HEK293 (cell line): ENCODE results near the gene SPATA7.

Experiments used
- CTCF ChIA-PET: fragments of 350-600 bp; formaldehyde crosslinking; extraction: SDS; loops from one replicate; lab custom pipeline; 2021; ENCODE audit warnings: antibody characterized with exemption; lab: Yijun Ruan, JAX
- POLR2A ChIA-PET: fragments of 300-600 bp; formaldehyde crosslinking; extraction: SDS; loops from one replicate; lab custom pipeline; 2020; ENCODE audit warnings: antibody characterized with exemption, inconsistent platforms; lab: Yijun Ruan, JAX
- H3K27ac ChIP-seq: fragments of 200-500 bp; sonication (Bioruptor generic); 2 replicates; pipeline ENCODE4 v1.5.1; 2014; ENCODE audit warnings: low read depth, low read length, control low read depth, inconsistent platforms; ENCODE audit errors: extremely low read depth
- H3K36me3 ChIP-seq, 2 experiments: fragments of 200-500 bp in 1 of 2; sonication (Bioruptor generic) in 1 of 2; 1 replicate in 1 of 2; 2 replicates in 1 of 2; pipeline ENCODE4 v1.5.1; 2014 to 2017; ENCODE audit warnings: inconsistent platforms in 2 of 2, low read length in 2 of 2; ENCODE audit not compliant: control insufficient read depth in 2 of 2, insufficient read depth in 1 of 2
- H3K4me1 ChIP-seq: fragments of 200-500 bp; sonication (Bioruptor generic); 2 replicates; pipeline ENCODE4 v1.5.1; 2014; ENCODE audit warnings: mild to moderate bottlenecking, low read length, inconsistent platforms; ENCODE audit not compliant: control insufficient read depth, insufficient read depth
- H3K4me3 ChIP-seq: 2 replicates; pipeline ENCODE4 v1.5.1; 2011; ENCODE audit warnings: low read depth, mild to moderate bottlenecking, control low read depth, low read length, moderate library complexity
- H3K9me3 ChIP-seq: fragments of 200-500 bp; sonication (Bioruptor generic); 2 replicates; pipeline ENCODE4 v1.5.1; 2014; ENCODE audit warnings: low read depth, low read length, inconsistent platforms; ENCODE audit not compliant: control insufficient read depth, insufficient read depth
- BCL11B ChIP-seq: fragments of 450-650 bp; formaldehyde crosslinking; IDR thresholded peaks from 2 replicates; pipeline ENCODE4 v1.5.1; 2016; ENCODE audit warnings: low read depth, missing biosample characterization, missing genetic modification characterization
- HOXC10 ChIP-seq: sonication (generic); formaldehyde crosslinking; IDR thresholded peaks from 2 replicates; pipeline ENCODE4 v1.8.1; 2023; ENCODE audit warnings: mild to moderate bottlenecking, missing genetic modification reagents
- TRIM28 ChIP-seq: IDR thresholded peaks from 2 replicates; pipeline ENCODE4 v1.6.1; 2011; ENCODE audit warnings: low read length, control low read depth, borderline replicate concordance
- ZNF114 ChIP-seq: fragments of 450-650 bp; formaldehyde crosslinking; IDR thresholded peaks from 2 replicates; pipeline ENCODE4 v1.5.0; 2017; ENCODE audit warnings: missing biosample characterization, missing genetic modification characterization
- ZNF132 ChIP-seq: fragments of 450-650 bp; formaldehyde crosslinking; IDR thresholded peaks from 2 replicates; pipeline ENCODE4 v1.5.1; 2017; ENCODE audit warnings: missing biosample characterization, missing genetic modification characterization, borderline replicate concordance
- ZNF133 ChIP-seq: fragments of 450-650 bp; formaldehyde crosslinking; IDR thresholded peaks from 2 replicates; pipeline ENCODE4 v1.5.1; 2016; ENCODE audit warnings: missing biosample characterization, missing genetic modification characterization
- ZNF174 ChIP-seq: fragments of 450-650 bp; formaldehyde crosslinking; IDR thresholded peaks from 2 replicates; pipeline ENCODE4 v1.5.0; 2017; ENCODE audit warnings: missing biosample characterization, mild to moderate bottlenecking, missing genetic modification characterization
- ZNF202 ChIP-seq: fragments of 450-650 bp; formaldehyde crosslinking; IDR thresholded peaks from 2 replicates; pipeline ENCODE4 v1.5.1; 2016; ENCODE audit warnings: missing biosample characterization, missing genetic modification characterization, borderline replicate concordance
- ZNF214 ChIP-seq: fragments of 450-650 bp; formaldehyde crosslinking; IDR thresholded peaks from 2 replicates; pipeline ENCODE4 v1.5.1; 2017; ENCODE audit warnings: missing biosample characterization, mild to moderate bottlenecking, missing genetic modification characterization, borderline replicate concordance
- ZNF239 ChIP-seq: fragments of 450-650 bp; formaldehyde crosslinking; IDR thresholded peaks from 2 replicates; pipeline ENCODE4 v1.5.1; 2016; ENCODE audit warnings: missing biosample characterization, missing genetic modification characterization
- ZNF24 ChIP-seq: fragments of 450-650 bp; formaldehyde crosslinking; IDR thresholded peaks from 2 replicates; pipeline ENCODE4 v1.5.1; 2016; ENCODE audit warnings: missing biosample characterization, missing genetic modification characterization
- ZNF248 ChIP-seq: fragments of 450-650 bp; formaldehyde crosslinking; IDR thresholded peaks from 2 replicates; pipeline ENCODE4 v1.5.1; 2017; ENCODE audit warnings: missing biosample characterization, missing genetic modification characterization
- ZNF391 ChIP-seq: fragments of 450-650 bp; formaldehyde crosslinking; IDR thresholded peaks from 2 replicates; pipeline ENCODE4 v1.5.1; 2016; ENCODE audit warnings: low read depth, missing biosample characterization, missing genetic modification characterization, borderline replicate concordance
- ZNF423 ChIP-seq: fragments of 450-650 bp; formaldehyde crosslinking; IDR thresholded peaks from 2 replicates; pipeline ENCODE4 v1.5.1; 2016; ENCODE audit warnings: missing biosample characterization, missing genetic modification characterization
- ZNF555 ChIP-seq: fragments of 450-650 bp; formaldehyde crosslinking; conservative IDR thresholded peaks from 2 replicates; pipeline ENCODE4 v1.5.1; 2017; ENCODE audit warnings: missing biosample characterization, mild to moderate bottlenecking, missing genetic modification characterization, inconsistent platforms
- ZNF658 ChIP-seq: fragments of 450-650 bp; formaldehyde crosslinking; IDR thresholded peaks from 2 replicates; pipeline ENCODE4; 2016; ENCODE audit warnings: missing biosample characterization, missing genetic modification characterization
- ZNF830 ChIP-seq: fragments of 450-650 bp; IDR thresholded peaks from 2 replicates; pipeline ENCODE4 v1.5.0; 2018; ENCODE audit warnings: missing biosample characterization, missing genetic modification characterization, low read depth, mild to moderate bottlenecking, moderate library complexity
- TF ChIP-seq, protein P1 (sequence below): fragments of 450-650 bp; formaldehyde crosslinking; IDR thresholded peaks from 2 replicates; pipeline ENCODE4 v1.5.1; 2016; ENCODE audit warnings: missing biosample characterization, missing genetic modification characterization
- TF ChIP-seq, protein P2 (sequence below): fragments of 450-650 bp; formaldehyde crosslinking; IDR thresholded peaks from 2 replicates; pipeline ENCODE4 v1.5.1; 2017; ENCODE audit warnings: missing biosample characterization, mild to moderate bottlenecking, missing genetic modification characterization, moderate library complexity
- TF ChIP-seq, protein P3 (sequence below): fragments of 450-650 bp; formaldehyde crosslinking; IDR thresholded peaks from 2 replicates; pipeline ENCODE4 v1.5.1; 2016; ENCODE audit warnings: missing biosample characterization, missing genetic modification characterization, low read depth
- TF ChIP-seq, protein P4 (sequence below): fragments of 450-650 bp; formaldehyde crosslinking; IDR thresholded peaks from 2 replicates; pipeline ENCODE4 v1.5.1; 2017; ENCODE audit warnings: missing biosample characterization, missing genetic modification characterization
- TF ChIP-seq, protein P5 (sequence below): fragments of 450-650 bp; formaldehyde crosslinking; IDR thresholded peaks from 2 replicates; pipeline ENCODE4 v1.5.1; 2016; ENCODE audit warnings: missing biosample characterization, missing genetic modification characterization, borderline replicate concordance
- TF ChIP-seq, protein P6 (sequence below): fragments of 450-650 bp; formaldehyde crosslinking; IDR thresholded peaks from 2 replicates; pipeline ENCODE4 v1.5.1; 2017; ENCODE audit warnings: missing biosample characterization, missing genetic modification characterization

SPATA7 gene

DNA sequence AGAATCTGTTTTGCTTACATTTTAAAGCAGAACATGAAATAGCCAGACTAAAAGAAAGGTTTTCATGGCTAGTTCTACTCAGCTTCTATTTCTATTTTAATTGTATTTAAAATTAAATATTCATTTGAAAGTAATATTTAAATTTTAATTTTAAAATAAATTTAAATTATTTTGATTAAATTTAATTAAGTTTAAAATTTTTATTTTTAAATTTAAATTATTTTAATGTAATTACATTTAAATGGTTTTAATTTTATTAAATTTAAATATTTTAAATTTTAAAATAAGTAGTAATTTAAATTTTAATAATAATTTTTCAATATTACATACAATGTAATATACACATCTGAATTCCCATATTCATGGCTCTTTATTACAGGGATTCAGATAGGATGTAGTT lies 45.1 kb upstream of the SPATA7 start (continued):
- TF ChIP-seq, protein P1, sequence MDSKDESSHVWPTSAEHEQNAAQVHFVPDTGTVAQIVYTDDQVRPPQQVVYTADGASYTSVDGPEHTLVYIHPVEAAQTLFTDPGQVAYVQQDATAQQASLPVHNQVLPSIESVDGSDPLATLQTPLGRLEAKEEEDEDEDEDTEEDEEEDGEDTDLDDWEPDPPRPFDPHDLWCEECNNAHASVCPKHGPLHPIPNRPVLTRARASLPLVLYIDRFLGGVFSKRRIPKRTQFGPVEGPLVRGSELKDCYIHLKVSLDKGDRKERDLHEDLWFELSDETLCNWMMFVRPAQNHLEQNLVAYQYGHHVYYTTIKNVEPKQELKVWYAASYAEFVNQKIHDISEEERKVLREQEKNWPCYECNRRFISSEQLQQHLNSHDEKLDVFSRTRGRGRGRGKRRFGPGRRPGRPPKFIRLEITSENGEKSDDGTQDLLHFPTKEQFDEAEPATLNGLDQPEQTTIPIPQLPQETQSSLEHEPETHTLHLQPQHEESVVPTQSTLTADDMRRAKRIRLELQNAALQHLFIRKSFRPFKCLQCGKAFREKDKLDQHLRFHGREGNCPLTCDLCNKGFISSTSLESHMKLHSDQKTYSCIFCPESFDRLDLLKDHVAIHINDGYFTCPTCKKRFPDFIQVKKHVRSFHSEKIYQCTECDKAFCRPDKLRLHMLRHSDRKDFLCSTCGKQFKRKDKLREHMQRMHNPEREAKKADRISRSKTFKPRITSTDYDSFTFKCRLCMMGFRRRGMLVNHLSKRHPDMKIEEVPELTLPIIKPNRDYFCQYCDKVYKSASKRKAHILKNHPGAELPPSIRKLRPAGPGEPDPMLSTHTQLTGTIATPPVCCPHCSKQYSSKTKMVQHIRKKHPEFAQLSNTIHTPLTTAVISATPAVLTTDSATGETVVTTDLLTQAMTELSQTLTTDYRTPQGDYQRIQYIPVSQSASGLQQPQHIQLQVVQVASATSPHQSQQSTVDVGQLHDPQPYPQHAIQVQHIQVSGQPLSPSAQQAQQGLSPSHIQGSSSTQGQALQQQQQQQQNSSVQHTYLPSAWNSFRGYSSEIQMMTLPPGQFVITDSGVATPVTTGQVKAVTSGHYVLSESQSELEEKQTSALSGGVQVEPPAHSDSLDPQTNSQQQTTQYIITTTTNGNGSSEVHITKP: no peak
- TF ChIP-seq, protein P2, sequence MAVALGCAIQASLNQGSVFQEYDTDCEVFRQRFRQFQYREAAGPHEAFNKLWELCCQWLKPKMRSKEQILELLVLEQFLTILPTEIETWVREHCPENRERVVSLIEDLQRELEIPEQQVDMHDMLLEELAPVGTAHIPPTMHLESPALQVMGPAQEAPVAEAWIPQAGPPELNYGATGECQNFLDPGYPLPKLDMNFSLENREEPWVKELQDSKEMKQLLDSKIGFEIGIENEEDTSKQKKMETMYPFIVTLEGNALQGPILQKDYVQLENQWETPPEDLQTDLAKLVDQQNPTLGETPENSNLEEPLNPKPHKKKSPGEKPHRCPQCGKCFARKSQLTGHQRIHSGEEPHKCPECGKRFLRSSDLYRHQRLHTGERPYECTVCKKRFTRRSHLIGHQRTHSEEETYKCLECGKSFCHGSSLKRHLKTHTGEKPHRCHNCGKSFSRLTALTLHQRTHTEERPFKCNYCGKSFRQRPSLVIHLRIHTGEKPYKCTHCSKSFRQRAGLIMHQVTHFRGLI (tag by site-specific recombination): no peak
- TF ChIP-seq, protein P3, sequence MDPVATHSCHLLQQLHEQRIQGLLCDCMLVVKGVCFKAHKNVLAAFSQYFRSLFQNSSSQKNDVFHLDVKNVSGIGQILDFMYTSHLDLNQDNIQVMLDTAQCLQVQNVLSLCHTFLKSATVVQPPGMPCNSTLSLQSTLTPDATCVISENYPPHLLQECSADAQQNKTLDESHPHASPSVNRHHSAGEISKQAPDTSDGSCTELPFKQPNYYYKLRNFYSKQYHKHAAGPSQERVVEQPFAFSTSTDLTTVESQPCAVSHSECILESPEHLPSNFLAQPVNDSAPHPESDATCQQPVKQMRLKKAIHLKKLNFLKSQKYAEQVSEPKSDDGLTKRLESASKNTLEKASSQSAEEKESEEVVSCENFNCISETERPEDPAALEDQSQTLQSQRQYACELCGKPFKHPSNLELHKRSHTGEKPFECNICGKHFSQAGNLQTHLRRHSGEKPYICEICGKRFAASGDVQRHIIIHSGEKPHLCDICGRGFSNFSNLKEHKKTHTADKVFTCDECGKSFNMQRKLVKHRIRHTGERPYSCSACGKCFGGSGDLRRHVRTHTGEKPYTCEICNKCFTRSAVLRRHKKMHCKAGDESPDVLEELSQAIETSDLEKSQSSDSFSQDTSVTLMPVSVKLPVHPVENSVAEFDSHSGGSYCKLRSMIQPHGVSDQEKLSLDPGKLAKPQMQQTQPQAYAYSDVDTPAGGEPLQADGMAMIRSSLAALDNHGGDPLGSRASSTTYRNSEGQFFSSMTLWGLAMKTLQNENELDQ: no peak
- TF ChIP-seq ZNF24 (tag by site-specific recombination): no peak
- TF ChIP-seq ZNF114: no peak
- TF ChIP-seq, protein P4, sequence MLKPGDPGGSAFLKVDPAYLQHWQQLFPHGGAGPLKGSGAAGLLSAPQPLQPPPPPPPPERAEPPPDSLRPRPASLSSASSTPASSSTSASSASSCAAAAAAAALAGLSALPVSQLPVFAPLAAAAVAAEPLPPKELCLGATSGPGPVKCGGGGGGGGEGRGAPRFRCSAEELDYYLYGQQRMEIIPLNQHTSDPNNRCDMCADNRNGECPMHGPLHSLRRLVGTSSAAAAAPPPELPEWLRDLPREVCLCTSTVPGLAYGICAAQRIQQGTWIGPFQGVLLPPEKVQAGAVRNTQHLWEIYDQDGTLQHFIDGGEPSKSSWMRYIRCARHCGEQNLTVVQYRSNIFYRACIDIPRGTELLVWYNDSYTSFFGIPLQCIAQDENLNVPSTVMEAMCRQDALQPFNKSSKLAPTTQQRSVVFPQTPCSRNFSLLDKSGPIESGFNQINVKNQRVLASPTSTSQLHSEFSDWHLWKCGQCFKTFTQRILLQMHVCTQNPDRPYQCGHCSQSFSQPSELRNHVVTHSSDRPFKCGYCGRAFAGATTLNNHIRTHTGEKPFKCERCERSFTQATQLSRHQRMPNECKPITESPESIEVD (tag by site-specific recombination): no peak
- no peak for TF ChIP-seq ZNF132
- no peak for TF ChIP-seq ZNF248 (tag by site-specific recombination)
- no peak for TF ChIP-seq ZNF239 (tag by site-specific recombination)
- no peak for TF ChIP-seq ZNF555 (tag by site-specific recombination)
- TF ChIP-seq TRIM28: no peak

DNA sequence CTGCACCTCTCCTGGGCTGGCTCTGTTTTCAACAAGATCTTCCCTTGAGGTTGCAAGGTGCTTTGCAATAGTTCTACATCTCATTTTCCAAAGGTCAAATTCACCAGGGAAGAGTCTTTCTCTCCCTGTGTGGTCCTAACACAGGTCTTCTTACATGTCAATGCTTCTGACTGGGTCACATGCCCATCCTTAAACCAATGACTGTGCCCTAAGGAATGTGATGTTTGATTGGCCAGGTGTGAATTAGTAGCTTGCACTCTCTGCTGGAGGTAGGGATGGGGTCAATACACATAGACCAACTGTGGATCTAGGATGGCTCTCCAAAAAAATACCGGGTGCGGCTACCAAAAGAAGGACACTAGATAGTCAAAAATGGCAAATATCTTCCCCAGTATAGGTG lies 42.5 kb upstream of the SPATA7 start:
- Histone ChIP-seq H3K9me3 (no peaks in the 10 kb centered on the region), H3K4me1 (peaks cover 2% of the 10 kb centered on the region; the same call in 1 of the 2 replicates), H3K4me3 (no peak overlapping the region), H3K36me3 (no peaks in the 10 kb centered on the region), H3K27ac (no peak overlapping the region)
- POLR2A ChIA-PET: no interaction called here
- CTCF ChIA-PET: no interaction called here
- TF ChIP-seq ZNF174 (tag by site-specific recombination) (no peak), BCL11B (tag by site-specific recombination) (no peak), ZNF423 (tag by site-specific recombination) (no peak), ZNF830 (tag by site-specific recombination) (no peak), ZNF391 (tag by site-specific recombination) (no peak), ZNF133 (tag by site-specific recombination) (no peak), ZNF214 (no peak), ZNF202 (tag by site-specific recombination) (no peak), ZNF658 (tag by site-specific recombination) (no peak), HOXC10 (CRISPR knock-in tag) (no peak)
- TF ChIP-seq, protein P5, sequence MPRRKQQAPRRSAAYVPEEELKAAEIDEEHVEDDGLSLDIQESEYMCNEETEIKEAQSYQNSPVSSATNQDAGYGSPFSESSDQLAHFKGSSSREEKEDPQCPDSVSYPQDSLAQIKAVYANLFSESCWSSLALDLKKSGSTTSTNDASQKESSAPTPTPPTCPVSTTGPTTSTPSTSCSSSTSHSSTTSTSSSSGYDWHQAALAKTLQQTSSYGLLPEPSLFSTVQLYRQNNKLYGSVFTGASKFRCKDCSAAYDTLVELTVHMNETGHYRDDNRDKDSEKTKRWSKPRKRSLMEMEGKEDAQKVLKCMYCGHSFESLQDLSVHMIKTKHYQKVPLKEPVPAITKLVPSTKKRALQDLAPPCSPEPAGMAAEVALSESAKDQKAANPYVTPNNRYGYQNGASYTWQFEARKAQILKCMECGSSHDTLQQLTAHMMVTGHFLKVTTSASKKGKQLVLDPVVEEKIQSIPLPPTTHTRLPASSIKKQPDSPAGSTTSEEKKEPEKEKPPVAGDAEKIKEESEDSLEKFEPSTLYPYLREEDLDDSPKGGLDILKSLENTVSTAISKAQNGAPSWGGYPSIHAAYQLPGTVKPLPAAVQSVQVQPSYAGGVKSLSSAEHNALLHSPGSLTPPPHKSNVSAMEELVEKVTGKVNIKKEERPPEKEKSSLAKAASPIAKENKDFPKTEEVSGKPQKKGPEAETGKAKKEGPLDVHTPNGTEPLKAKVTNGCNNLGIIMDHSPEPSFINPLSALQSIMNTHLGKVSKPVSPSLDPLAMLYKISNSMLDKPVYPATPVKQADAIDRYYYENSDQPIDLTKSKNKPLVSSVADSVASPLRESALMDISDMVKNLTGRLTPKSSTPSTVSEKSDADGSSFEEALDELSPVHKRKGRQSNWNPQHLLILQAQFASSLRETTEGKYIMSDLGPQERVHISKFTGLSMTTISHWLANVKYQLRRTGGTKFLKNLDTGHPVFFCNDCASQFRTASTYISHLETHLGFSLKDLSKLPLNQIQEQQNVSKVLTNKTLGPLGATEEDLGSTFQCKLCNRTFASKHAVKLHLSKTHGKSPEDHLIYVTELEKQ (tag by site-specific recombination): no peak
- TF ChIP-seq, protein P6, sequence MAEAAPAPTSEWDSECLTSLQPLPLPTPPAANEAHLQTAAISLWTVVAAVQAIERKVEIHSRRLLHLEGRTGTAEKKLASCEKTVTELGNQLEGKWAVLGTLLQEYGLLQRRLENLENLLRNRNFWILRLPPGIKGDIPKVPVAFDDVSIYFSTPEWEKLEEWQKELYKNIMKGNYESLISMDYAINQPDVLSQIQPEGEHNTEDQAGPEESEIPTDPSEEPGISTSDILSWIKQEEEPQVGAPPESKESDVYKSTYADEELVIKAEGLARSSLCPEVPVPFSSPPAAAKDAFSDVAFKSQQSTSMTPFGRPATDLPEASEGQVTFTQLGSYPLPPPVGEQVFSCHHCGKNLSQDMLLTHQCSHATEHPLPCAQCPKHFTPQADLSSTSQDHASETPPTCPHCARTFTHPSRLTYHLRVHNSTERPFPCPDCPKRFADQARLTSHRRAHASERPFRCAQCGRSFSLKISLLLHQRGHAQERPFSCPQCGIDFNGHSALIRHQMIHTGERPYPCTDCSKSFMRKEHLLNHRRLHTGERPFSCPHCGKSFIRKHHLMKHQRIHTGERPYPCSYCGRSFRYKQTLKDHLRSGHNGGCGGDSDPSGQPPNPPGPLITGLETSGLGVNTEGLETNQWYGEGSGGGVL (tag by site-specific recombination): no peak
